ENCODE results near the gene OR13G1.

Gene OR13G1

GRCh38 chr1:247627951-247628350 lies 51.6 kb downstream of the OR13G1 start:
- DNase-seq (ENCODE audit: low read depth in 1 of 2, low spot score in 1 of 2), result no peak
- H3K27ac ChIP-seq (replicated peaks), result no peak overlapping the region
- no peaks in the 10 kb centered on the region for H3K27me3 ChIP-seq (ENCODE audit: insufficient read depth, poor library complexity, severe bottlenecking)
- no peak overlapping the region for H3K4me3 ChIP-seq (replicated peaks; ENCODE audit: insufficient read depth, low read length)
- TF ChIP-seq POLR2AphosphoS5 (IDR thresholded peaks at IDR 0.05; ENCODE audit: low read depth), result no peak

Measured in HL-60 (cell line).